NCI-H146 treated with DMSO at 0.1 percent for 48 hours (cell line): ENCODE measurements around the gene RRBP1.
A peak's percentile ranks its signal among the peaks of the same experiment; 100 is the strongest.

ENCODE experiments used
- DNase-seq: peaks from one replicate; lab custom pipeline; 2025; ENCODE audit not compliant: unreplicated experiment; lab: John Stamatoyannopoulos, UW

Gene RRBP1, protein sequence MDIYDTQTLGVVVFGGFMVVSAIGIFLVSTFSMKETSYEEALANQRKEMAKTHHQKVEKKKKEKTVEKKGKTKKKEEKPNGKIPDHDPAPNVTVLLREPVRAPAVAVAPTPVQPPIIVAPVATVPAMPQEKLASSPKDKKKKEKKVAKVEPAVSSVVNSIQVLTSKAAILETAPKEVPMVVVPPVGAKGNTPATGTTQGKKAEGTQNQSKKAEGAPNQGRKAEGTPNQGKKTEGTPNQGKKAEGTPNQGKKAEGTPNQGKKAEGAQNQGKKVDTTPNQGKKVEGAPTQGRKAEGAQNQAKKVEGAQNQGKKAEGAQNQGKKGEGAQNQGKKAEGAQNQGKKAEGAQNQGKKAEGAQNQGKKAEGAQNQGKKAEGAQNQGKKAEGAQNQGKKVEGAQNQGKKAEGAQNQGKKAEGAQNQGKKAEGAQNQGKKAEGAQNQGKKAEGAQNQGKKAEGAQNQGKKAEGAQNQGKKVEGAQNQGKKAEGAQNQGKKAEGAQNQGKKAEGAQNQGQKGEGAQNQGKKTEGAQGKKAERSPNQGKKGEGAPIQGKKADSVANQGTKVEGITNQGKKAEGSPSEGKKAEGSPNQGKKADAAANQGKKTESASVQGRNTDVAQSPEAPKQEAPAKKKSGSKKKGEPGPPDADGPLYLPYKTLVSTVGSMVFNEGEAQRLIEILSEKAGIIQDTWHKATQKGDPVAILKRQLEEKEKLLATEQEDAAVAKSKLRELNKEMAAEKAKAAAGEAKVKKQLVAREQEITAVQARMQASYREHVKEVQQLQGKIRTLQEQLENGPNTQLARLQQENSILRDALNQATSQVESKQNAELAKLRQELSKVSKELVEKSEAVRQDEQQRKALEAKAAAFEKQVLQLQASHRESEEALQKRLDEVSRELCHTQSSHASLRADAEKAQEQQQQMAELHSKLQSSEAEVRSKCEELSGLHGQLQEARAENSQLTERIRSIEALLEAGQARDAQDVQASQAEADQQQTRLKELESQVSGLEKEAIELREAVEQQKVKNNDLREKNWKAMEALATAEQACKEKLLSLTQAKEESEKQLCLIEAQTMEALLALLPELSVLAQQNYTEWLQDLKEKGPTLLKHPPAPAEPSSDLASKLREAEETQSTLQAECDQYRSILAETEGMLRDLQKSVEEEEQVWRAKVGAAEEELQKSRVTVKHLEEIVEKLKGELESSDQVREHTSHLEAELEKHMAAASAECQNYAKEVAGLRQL (N-terminal part only)

DNA sequence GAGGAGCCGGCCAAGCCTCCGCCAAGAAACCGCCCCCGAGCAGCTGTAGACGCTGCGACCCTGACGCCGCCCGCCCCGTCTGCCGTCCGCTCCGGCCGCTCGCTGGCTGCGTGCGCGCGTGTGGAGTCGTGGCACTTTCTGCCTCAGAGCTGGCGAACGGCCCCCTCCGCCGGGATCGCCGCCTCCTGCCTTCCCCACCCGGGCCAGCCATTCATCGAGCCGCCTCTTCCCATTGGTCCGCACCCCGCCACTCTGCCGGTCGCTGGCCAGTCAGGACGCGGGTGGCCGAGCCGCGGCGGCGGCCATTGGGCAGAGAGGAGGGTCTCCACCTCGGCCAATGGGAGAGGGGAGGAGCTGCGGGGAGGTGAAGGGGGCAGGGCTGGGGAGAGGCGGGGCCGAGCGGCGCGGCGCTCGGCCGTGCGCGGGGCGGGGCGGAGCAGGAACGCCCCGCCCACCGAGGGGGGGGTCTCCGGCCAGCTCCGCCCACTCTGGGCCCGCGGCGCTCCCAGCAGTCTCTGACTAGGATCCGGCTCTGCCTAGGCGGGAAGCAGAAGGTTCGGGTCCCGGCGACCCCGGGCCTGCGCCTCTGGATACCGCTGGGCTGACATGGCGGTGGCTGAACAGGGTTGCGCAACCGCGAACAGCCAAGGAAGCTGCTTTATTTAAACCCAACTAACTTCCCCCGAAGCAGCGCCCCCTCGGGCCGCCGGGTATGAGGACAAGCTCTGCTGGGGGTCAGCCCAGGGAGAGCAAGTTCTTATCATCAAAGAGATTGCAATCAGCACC is at the start of gene RRBP1:
RRBP1 (minus strand) TSS at position 140 of the 786 bp plus-strand sequence. CDS start 21,735 bp downstream, outside the sequence.
- DNase-seq, result peak; percentile 95

DNA sequence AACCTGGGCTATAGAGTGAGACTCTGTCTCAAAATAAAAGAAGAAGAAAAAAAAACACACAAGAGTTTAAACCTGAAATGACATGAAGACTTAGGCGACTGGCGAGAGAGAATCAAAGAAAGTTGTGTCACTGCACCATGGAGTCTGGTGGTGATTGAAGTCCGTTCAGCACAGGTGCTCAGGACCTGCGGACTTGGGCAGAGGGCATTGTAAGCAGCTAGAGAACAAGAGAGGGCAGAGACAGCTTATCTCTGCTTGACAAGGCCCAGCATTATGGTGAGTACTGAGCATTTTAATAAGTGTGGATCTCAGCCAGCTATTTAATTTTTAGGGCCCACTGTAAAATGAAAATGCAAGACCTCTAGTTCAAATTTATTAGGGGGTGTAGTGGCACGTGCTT is 49.2 kb upstream of the RRBP1 start:
- no peak for DNase-seq

DNA sequence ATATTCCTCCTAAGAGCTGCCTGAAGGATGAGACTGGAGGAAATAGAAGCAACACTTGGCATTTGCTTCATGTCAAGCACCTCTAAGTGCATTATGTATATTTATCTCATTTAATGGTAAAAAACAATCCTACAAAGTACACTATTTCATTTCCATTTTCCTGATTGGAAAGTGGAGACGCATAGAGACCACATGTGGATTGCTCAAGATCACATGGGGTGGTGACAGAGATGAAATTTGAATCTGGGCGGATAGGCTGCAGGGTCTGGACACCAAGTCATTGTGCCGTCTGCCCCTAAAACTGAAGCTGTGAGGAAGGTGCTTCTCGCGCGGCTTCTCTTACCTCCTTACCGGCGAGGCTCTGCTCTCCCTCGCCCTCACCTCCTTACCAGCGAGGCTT is 48.0 kb upstream of the RRBP1 start:
- no peak for DNase-seq

DNA sequence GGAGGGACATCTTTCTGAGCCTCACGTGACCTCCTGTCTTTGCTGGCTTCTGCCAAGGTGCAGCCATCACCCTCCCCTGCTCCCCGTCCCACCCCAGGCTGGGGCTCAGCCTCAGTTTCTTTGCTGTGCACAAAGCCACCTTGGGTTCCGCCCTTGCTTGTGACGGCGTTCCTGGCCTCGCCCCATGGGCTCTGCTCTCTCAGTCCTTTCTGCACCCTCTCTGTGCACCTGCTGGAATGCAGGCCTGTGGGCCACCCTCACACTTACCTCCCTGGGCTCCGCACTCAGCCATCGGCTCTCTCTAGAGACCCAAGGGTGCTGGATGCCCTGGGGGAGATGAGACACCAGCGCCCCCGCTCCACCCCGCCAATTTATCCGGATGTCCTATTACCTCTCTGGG is 46.0 kb upstream of the RRBP1 start:
- DNase-seq, result no peak

DNA sequence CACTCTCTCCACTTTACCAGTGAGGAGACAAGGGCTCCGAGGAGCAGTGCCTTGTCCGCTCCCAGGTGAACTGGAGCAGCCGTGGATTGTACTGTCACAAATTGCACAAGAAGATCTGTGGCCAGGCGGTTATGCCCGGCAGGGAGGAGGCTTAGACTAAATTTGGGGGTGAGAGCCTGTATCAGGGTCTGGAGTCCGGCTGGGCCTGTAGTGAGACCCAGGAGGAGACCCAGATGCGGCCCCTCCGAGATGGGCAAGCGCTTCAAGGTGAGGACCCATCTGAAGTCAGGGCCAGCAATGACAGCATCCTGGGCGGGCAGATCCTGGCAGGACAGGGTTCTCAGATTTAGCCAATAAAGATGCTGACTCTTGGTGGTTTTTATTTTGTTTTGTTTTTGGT is 45.3 kb upstream of the RRBP1 start:
- no peak for DNase-seq

DNA sequence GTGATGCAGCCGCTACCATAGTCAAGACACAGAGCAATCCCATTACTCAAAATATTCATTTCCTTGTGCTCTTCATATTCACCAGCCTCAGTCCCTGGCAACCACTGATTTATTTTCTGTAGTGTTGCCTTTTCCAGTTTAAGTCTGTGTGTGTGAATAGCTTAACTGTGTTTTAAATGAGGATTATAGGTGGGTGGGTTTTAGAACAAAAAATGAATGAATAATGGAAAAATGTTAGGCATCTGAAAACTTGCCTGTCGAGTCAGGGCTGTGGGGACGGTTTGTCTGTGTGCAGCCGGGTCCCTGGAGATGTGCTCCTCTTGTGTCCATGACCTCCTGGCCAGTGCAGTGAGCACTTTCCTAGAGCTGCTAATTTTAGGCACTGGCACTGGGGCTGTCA is 44.9 kb upstream of the RRBP1 start:
- no peak for DNase-seq

DNA sequence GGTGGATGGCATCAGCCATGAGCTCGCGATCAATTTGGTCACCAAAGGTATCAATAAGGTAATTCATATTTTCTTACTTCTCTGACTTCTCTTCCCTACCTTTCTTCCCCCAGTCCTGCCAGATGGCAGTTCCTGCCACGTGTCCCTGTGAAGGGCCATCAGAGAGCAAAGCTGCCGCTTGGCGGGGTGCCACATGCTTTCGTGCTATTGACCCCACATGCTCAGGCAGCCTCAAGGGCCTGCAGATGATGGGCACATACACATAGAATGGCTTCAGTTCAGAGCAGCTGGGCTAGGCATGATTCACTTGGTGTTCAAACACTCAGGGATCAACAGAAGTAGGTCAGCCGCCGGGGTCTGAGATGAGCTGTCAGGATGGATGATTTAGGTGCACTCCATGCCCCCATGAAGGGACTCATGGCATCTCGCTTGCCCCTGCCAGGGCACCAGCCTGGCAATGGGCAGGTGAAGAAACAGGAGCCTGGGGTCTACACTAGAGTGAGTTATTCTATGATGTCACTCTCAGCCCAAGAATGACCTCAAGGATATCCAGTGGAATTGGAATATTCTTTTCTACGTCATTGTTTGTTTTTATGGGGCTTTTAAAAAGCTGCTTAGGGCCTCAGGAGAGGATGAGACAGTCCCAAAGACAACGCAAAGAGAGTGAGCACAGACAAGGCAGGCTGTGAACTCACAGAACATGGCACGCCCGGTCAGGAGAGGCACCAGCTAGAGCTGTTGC is 43.2 kb upstream of the RRBP1 start:
- no peak for DNase-seq

DNA sequence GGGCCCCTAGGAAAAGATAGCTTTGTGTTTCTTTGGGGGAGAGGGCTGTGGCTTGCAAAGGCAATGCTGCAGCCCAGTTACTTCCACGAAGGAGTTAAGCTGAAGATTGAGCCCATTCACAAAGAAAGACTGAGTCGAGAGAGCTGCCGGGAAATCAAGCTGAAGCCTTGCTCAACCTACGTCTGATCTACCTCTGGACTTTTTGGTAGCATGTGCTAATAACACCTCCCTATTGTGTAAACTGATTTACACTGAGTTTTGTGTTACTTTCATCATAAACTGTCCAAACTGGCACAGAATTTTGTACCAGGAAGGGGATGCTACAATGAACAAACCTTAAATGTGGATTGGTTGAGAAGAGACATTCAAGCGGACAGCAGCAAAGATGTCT is 41.3 kb upstream of the RRBP1 start:
- no peak for DNase-seq

DNA sequence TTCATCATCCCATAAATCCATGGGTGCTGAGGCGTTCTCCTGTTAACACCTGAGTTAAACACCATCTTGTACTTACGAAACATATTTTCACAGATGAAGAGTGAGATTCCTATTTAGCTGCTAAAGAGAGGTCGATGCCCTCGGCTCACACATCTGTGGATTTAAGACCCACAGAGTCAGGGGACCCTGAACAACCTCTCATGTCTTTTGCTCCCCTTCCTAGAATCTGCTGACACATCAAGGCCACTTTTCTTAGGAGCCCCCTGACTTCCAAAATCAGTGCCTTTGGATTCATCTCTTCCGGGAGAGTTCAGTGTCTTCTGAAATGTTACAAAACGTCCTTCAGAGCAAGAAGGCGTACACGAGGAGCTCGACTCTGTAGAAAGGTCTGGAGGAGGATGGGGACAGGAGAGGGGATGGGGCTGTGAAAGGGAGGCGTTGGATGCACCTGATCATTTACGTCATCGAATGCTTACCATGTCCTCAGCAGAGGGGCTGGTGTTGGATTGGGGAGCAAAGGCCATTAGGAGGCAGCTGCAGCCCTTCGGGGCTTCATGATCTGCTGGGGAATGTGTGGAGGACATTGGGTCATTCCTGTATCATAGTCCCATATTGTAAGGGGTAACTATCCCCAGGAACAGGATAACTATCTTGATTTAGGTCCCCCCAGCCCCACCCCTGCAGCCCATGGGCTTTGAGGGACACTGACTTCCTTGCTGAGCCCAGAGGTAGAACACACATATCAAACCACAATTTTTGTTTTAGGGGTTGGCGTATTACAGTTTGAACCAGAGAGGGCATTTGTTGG is 40.7 kb upstream of the RRBP1 start:
- no peak for DNase-seq

DNA sequence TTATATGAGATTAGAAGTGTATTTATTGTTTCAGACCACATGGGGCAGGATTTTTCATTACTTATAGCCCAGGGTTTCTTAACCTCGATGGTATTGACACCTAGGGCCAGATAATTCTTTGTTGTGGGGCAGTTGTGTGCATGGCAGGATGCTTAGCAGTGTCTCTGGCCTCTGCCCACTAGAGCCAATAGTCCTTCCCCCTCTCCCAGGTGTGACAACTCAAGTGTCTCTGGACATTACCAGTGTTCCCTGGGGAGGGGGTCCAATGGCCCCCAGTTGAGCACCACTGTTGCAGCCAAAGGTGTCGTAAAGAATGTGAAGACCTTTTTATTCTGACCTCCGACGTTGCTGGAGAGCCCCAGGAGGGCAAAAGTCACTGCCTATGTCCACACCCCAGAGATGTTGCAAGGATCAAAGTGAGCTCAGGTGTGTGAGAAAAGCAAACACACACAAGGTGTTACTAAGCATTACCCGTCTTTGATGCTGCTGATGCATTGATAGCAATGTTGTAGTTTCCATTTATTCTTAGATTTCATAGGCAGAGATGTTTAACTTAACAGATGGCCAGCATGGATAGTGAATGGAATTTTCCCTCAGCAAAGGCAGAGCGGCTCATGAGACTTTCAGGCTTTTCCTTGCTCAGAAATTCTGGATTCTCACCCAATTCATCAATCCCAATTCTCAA is 39.9 kb upstream of the RRBP1 start:
- DNase-seq, result no peak

DNA sequence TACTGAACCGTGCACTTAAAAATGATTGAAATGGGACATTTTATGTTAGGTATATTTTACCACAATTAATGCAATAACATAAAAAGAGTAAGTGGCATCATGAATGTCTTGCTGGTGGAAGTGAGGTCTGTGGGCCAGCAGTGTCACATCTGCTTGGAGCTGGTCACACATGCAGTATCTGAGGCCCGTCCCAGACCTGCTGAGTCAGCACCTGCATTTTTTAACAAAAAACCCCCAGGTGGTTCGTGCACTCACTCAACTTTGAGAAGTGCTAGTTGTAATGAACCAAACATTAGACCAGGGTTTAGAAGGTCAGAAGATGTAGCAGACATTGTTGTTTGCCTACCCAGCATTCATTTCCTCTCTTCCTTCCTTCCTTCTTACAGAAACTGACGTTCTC is 38.7 kb upstream of the RRBP1 start:
- no peak for DNase-seq

DNA sequence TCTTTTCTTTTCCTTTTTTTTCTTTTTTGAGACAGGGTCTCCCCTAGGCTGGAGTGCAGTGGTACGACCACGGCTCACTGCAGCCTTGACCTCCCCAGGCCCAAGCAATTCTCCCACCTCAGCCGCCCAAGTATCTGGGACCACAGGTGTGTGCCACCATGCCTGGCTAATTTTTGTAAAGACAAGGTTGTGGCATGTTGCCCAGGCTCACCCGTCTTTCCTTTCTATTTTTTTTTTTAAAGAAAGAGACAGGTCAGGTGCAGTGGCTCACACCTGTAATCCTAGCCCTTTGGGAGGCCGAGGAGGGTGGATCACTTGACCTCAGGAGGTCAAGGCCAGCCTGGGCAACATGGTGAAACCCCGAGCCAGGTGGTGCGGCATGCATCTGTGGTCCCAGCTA is 34.3 kb upstream of the RRBP1 start:
- no peak for DNase-seq

DNA sequence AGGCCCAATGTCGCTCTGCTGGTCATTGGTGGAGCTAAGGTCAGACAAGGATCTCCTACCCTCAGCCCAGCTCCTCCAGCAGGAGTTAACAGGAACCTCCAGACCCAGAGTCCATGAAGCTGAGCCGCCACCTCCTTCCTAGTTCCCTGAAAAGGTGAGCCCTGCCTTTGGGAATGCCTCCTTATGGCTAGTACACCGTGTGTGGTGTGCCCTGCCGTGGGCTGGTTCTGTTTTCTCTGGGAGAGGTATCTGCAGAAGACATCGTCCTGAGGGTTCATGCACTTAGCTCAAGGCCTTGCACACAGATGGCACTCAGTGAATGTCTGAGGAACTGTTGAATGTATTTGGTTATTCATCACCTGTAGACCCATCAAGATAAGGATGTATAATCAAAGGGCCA is 33.0 kb upstream of the RRBP1 start:
- no peak for DNase-seq

DNA sequence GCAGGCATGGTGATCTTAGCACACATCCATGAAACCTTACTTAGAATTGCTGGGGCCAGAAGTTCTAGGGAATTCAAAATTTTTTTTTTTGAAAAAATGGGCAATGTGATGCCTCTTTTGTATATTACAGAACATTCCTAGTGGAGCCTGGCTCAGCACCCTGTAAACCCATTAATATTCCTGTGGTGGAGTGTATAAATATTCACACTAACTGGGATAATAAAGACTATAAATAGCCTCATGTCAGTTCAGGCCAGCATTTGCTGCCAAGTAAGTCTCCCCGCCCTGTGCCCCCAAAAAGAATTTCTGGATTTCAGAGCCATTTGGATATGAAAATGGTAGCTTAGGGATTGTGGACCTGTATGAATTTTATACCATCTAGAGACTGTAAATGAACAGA is 32.6 kb upstream of the RRBP1 start:
- DNase-seq, result no peak

DNA sequence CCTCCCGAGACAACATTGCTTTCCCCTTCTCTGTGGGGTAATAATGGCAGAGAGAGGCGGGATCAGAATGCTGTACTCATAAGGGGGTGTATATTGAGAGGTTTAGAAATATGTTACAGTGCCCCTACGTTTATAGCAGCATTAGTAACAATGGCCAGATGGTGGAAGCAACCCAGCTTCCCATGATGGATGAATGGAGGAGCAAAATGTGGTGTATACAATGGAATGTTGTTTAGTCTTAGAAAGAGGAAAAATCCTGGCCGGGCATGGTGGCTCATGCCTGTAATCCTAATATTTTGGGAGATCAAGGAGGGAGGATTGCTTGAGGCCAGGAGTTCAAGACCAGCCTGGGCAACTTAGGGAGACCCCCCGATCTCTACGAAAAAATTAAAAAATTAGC is 30.7 kb upstream of the RRBP1 start:
- no peak for DNase-seq

DNA sequence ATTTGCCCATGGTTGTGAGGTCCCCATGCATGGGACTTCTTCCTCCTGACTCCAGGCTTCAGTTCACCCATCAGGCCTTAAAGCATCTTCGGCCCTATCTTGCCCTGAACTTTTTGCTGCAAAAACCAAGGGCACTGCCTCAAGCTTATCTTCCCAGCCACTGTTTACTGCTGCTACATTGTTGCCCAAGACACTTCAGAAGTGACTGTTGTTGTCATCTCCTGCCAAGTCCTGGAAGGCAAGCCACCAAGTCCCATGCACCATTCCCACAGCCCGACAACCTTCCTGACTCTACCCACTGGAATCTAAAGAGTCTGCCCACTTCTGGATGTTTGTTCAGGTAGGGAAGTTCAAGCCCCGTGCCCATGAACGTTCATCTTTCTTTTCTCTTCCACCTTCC is 30.2 kb upstream of the RRBP1 start:
- DNase-seq, result no peak

DNA sequence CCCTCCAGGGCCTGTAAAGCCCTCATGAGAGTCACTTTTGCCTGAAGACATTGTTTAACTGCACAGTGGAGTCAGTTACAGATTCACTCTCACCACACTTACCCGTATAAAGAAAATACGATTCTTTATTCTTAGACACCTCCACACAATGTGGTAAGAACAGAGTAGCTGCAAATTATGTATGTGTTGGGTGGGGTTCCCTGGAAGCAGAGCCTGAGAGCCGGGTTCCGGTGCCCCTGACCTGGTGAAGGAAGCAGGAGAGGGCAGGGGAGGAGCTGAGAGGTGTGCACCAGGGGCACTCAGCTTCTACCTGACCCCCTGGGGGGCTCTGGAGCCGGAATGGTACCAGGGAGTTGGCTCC is 29.2 kb upstream of the RRBP1 start:
- DNase-seq, result no peak

DNA sequence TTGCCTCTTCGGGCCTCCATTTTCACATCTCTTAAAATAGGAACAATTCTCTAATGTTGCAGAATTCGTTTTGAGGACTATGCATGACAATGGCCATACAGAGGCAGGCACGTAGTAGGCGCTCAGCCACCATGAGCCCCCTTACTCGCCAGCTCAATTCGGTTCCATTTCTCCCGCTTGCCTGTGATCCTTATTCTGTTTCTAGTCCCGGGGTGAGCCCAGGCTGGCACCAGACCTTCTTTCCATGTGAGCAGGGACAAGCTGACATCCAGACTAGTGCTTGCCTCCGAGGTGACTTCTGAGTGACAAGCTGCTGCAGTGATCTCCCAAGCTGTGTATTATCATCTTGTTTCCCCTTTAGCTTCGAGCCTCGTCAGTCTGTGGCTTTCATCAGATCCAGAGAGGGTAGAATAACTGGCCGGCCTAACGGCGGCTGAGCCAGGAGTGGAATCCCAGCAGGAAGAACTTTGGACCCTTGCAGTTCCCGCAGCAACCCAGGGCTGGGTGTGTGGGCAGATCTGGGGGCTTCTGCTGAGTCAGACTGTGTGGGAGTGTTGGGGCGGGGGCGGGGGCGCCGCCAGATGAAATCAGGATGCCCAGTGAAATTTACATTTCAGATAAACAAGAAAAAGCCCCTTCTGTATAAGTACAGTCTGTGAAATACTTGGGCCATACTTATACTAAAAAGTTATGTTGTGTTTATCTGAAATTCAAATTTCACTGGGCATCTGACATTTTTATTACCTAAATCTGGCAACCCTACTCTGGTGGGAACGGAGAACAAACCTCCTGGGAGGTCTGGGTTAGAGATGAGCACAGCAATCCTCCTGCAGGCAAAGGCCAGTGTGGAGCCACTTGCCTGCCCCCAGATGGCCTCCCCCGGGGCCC is 28.6 kb upstream of the RRBP1 start:
- DNase-seq, result no peak
